Ishikawa (cell line): ENCODE measurements around the gene SSTR3.

Source experiments
- EGR1 ChIP-seq: IDR thresholded peaks from 2 replicates; pipeline ENCODE4 v1.6.1; 2012
- RAD21 ChIP-seq: IDR thresholded peaks from 2 replicates; pipeline ENCODE4 v1.6.1; 2012; ENCODE audit warnings: low read depth

GRCh38 chr22:37233751-37234631, 21.7 kb upstream of the SSTR3 start:
- no peak for TF ChIP-seq EGR1
- no peak for TF ChIP-seq RAD21
